ENCODE measurements around the gene TMEM131L.
A peak's percentile ranks its signal among the peaks of the same experiment; 100 is the strongest.
"Not testable (repeated sequence)": the region's sequence is repeated elsewhere in the genome, so short reads cannot be mapped to it uniquely, and the experiment has no call there.

TMEM131L gene

DNA sequence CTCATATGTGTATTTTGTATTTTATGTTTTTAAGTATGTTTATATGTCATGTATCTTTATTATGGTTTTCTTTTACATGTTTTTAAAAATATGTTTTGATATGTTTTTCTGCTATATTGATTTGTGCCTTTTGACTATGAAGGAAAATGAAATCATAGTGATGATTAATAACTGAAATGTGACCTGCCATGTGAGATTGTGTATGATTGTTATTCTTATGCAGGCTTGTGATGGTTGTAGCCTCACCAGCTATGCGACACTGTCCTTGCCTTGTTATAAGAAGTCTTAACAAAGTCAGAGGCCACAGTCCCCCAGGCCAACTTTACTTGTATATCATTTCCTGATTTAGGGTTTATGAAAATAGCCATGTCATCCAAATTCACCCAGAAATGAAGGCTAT is 83.2 kb downstream of the TMEM131L start:
- no peak for DNase-seq

DNA sequence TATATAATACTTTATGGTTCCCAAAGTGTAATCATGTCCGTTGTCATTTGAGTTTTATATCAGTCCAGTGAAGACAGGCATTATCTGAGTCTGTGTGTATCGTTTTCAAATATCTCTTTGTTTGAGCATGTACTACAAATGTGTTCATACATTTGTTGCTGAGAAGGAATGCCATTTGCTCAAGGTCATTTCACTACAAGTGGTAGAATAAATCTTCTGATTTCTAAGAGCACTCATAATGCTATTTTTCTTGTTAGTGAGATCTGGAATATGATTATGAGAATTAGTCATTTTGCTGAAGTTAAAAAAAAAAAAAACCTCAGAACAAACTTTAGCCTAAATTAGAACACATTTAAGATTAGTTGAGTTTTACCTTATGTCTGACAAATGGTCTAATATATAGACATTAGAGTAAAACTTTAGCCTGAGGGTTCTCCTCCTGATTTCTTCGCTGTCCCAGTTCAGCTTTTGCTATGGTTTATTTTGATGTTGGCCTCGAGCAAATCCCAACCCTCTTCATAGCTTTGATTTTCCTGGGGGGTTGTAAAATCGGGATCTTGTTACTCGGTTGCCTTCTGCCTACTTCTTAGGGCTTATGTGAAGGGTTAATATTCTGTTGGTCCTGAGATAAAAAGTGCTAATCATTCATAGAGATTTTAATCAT is 87.1 kb downstream of the TMEM131L start:
- DNase-seq: no peak

DNA sequence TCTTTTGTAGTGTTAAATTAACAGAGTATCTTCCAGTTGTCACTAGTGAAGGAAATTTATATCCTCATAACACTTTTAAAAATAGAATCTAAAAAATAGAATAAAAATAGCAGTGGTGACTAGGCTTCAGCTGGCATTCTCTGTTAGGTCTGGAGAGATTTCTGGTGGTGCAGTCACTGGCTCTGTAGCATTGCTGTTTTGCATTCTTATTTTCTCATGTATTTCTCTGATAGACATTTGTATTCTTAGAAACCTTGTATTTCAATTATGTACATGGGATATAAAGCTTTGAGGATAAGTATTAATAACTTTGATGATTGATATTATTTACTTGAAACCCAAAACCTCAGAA is 87.6 kb downstream of the TMEM131L start:
- no peak for DNase-seq

DNA sequence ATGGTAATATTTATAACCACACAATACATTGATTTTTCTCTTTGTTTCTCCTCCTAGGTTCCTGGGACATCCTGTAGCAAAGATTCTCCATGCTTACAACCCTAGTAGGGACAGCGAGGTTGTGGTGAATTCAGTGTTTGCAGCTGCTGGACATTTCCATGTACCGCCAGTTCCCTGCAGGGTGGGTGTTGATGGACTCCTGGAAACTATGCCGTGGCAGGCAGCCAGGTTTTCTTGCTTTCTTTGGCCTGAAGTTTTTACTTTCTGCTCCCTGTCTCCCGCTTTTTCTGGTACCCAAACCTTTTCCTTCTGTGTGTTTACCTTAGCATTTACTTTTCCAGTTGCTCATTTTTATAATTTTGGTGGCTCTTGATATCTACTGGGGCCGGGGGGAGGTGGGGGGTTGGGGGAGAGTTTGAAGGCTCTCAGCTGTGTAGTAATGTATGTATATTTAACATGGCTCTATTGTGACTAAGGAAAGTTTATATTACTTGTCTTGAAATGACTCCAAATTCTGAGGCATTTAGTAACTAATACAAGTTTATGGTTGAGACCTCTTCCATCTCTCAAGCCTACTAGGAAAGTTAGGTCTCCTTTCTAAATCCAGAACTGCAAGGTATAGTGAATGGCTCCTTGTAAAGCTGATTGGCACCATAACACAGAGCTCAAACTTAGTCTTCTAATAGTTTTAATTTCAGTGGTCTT is 89.7 kb downstream of the TMEM131L start:
- DNase-seq: no peak

DNA sequence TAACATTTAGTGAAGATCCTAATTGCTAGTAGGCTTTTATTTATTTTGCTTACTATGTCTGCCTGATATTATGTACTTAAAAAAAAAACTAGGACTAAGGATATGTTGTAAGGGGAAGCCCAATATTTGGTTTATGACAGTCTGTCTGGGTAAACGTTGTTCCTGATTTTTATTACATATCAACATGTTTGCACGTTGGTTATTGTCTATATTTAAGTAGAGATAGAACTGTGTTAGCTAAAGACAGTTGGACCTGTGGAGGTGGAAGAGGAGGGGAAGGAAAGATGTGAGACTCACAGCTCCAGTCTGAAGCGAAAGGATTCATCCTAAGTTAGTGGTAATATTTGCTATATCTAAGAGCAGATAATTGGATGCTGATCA is 90.3 kb downstream of the TMEM131L start:
- no peak for DNase-seq

DNA sequence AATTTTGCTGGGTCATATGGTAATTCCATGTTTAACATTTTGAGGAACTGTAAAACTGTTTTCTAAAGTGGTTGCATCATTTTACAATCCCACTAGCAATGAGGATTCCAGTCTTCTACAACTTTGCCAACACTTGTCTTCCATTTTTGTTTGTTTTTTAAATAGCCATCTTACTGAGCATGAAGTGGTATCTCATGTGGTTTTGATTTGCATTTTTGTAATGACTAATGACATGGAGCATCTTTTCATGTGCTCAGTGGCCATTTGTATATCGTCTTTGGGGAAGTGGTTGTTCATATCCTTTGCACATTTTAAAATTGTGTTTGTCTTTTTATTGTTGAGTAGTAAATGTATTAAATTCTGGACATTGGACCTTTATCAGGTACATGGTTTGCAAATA is 94.7 kb downstream of the TMEM131L start:
- no peak for DNase-seq

DNA sequence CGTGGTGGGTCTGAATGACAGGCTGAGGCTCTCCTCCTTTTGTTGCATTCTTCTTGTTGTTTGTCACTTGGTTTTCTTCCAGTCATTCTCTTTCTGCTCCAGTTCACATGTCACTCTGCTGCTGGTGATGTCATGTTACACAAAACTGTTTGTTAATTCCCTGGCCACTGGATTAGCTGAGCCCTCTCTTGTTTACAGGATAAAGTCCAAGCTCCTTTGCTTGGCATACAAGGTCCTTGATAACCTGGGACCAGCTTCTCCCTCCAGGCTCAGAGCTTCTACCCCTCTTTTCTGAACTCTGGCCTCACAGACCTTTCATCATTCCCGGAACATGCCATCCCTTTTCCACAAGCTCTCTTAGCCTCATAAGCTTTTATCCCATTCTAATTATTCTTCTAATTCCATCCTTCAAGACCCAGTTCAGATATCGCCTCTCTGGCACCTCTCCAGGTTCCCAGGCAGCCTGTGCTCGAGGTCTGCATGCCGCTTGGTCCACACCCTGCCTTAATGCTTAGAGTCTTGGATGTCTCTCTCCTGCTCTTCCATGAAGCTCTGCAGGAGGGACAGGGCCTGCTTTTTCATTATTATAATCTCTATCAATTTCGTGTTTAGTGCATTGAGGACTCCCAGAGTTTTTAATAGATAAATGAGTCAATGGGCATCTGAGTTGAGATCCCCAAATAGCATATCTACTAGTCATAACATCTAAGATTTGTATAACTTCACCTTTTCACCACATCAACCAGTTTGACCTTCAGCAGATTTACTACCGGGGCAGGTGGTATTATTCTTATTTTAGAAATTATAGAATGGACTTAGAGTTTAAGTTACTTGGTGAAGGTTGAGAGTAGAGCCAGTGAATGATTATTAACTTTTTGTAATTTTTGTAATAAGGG is 98.7 kb downstream of the TMEM131L start:
- no peak for DNase-seq

DNA sequence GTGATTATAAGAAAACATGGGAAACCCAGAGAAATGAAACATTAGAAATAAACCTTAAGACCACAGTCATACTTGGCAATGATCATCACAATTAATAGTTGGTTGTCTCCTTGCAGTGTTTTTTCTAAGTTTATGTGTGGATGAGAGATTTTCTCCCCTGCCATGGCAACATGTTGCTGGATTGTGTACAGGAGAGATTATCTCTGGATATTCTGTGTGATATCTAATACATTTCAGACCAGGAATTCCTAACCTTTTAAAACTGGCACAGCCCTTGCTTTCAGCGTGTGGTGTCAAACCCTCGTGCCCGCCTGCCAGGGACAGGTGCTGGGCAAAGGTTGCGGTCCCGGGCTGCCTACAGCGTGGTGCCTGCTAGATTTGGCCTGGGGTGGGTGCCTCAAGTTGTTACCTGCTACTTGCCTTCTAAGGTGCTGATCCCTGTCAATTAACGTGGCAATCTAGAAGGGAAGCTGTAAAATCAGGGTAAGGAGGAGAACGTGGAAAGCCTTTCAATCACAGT is 100.5 kb downstream of the TMEM131L start:
- DNase-seq: no peak

DNA sequence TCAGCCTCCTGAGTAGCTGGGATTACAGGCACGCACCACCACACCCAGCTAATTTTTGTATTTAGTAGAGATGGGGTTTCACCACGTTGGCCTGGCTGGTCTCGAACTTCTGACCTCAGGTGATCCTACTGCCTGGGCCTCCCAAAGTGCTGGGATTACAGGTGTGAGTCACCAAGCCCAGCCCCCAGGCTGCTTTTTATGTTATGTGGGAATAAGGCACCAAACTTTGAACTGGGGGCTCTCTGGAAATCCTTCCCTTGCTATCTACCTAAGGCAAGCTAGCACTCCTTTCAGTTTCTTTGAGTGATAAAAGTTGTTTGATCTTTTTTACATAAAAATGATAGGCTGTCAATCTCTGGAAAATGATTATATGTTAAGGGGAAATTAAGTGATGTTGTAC is 101.5 kb downstream of the TMEM131L start:
- not testable (repeated sequence) for DNase-seq

DNA sequence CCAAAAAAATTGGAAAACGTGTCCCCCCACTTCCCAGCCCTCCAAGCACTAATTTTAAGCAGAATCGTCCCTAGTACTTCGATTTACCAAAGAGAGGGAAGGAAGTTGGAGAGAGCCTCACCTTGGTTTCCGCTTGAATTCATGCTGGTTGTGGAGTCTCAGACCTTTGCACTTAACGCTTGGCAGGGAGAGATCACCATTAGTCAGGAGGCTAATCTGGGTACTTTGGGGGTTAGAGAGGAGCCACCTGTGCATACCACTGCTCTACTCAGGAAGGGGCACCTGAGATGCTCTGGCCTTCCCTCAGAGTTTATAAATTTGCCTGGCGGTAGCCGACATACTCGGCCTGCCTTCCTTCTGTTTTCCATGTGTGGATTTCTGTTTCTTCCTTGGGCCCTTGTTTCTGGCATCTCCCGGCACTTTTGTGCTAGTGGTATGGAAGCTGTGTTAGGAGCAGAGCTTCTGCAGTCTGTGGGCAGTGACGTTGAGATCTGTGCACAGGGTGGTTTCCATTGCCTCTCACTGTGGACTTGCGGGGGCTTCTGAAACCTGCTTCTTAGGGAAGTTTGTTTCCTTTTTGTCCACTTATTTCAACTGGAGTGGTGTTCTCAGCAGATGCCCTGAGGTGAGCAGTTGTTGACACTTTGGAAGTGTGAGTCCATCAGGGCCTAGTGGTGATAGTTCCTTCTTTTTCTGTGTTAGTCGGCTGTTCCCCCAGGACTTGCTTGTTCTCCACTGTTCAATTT is 104.2 kb downstream of the TMEM131L start:
- DNase-seq: no peak

DNA sequence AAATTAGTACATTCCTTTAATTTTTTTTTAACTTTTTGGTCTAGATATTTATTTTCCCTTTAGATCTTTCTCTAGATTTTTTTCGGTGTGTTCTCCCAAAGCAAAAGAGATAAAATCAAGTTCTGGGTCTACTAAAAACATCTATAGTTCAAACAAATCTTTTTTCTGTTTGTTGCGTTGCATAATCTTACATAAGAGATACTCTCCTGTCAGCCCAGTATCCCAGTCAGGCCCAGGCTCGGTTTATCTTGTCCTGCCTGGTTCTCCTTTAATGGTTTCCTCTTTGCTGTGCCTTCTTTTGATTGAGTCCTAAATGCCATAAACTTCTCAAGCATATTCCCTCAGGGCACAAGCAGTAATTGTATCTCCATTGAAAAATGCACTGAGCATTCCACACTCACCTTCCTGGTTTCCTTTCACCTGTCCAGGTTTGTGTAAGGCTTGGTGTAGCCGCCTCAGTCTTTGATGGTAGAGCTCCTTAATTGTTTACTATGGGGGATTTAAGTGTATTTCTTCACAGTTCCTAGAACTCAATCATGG is 104.9 kb downstream of the TMEM131L start:
- no peak for DNase-seq

DNA sequence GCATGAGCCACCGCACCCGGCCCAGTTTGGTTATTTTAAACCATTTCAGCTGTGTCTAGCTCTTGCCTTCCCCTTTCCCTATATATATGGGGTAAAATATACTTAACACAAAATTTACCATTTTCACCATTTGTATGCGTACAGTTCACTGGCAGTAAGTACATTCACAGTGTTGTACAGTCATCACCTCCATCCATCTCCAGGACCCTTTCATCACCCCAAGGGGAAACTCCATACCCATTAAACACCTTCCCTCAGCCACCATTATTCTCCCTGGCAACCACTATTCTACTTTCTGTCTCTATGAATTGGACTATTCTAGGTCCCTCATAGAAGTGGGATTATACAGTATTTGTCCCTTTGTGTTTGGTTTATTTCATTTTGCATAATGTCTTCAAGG is 106.4 kb downstream of the TMEM131L start:
- DNase-seq: no peak

DNA sequence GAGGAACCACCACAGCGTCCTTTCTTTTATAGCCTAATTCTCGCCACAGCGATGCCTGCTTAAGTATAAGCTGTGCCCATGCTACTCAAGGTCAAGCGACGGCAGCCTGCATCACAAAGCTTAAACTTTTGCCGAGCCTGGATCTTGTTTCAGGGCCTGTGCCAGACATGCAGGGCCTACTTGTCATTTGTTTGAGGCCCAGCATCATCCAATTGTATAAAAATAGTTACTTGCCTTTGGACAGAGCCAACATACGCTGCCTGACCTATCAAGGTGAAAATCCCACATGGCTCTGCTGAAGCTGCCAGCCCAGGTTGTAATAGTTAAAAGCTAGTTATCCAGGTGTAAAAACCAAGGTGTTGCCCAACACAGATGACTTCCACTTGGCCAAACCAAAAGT is 107.1 kb downstream of the TMEM131L start:
- no peak for DNase-seq

DNA sequence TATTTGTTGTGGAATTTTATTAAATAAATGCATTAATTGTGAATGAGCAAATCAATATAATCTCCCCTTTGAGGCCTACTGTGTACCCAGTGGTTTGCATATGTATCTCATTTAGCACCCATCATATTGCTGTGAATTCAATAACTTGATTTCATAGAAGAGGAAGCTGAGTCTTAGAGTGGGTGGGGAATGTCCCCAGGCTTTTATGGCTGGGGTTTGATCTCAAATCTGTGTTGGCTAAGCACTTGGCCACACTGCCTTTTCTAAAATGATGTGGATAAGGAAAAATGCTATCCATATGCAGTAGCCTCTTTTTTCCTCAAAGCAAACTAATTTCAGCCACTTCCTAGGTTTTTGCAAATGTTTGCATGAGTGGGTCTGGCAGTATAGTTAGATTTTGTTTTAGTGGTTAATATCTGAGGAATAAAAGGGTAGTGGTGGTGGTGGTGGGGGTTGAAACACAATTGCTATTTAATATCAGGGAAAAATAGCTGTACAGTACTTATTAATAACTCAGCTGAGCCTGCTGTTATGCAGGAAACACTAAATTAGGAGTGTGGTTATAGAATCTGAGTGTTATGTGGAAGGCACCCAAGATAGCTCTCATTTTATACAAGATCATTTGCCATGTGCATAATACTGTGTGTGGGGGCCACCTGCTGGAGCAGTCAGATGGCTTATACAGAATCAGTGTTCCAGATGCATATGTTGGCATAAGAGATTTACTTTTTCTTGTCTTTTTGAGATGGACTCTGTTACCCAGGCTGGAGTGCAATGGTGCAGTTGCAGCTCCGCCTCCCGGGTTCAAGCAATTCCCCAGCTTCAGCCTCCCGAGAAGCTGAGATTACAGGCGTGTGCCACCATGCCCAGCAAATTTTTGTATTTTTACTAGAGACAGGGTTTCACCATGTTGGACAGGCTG is 108.0 kb downstream of the TMEM131L start:
- peak; percentile 50 to 62 for DNase-seq

DNA sequence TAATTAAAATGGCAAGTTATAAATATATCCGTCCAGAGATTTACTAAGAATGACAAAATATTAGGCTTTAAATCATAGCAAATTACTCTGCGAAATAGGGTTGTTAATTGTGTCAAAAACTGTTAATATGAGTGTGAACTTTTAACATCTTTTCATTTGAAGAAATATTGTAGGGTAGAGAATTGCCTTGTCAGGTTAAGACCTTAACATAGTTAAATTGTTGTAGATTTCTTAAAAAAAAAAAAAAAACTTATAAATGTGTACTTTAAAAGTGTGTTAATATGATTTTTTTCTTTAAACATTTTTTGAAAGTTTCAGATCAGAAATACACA is 110.2 kb downstream of the TMEM131L start:
- no peak for DNase-seq

DNA sequence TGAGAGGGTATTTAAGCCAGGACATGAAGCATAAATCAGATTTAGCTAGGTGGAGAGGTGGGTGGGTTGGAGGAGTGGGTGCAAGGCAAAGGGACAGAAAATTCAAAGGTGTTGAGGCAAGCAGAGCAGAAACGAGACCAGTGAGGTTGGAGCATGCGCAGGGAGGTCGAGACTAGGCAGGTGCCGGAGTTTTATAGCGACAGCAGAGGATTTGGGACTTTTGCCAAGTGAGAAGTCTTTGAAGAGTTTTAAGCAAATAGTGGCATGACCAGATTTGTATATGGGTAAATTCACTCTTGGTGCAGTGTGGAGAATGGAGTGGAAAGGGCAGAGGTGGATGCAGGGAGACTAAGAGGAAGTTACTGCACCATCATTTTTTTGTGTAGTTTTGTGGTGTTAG is 110.9 kb downstream of the TMEM131L start:
- DNase-seq: no peak

DNA sequence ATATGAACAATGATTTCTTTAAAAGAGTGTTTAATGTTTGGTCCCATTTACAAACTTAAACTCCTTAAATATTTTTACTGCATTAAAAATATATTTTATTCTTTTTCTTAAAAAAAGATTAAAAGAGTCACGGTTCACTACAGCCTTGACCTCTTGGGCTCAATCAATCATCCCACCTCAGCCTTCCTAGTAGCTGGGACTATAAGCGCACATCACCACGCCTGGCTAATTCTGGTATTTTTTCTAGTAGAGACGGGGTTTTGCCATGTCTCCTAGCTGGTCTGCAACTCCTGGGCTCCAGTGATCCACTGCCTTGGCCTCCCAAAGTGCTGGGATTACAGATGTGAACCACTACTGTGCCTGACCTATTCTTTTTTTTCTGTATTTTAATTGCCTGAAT is 113.2 kb downstream of the TMEM131L start:
- DNase-seq: no peak

DNA sequence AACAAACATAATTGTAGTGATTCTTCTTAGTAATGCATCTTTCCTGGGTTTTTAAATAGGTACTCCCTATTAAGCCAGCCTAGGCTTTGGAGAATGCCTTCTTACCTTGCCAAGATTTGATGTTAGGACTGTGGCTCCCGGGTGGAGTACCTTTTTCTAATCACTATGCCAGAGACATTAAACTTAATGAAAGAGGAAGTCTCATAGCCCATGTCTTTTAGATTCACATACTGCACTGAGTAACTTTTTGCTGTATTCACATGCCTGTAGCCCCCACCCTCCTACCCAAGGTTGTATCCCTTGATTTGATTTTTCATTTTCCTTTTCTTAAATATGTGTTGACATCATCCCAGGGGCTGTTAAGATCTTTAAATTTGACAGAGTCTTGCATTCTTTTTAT is 113.7 kb downstream of the TMEM131L start:
- DNase-seq: no peak

DNA sequence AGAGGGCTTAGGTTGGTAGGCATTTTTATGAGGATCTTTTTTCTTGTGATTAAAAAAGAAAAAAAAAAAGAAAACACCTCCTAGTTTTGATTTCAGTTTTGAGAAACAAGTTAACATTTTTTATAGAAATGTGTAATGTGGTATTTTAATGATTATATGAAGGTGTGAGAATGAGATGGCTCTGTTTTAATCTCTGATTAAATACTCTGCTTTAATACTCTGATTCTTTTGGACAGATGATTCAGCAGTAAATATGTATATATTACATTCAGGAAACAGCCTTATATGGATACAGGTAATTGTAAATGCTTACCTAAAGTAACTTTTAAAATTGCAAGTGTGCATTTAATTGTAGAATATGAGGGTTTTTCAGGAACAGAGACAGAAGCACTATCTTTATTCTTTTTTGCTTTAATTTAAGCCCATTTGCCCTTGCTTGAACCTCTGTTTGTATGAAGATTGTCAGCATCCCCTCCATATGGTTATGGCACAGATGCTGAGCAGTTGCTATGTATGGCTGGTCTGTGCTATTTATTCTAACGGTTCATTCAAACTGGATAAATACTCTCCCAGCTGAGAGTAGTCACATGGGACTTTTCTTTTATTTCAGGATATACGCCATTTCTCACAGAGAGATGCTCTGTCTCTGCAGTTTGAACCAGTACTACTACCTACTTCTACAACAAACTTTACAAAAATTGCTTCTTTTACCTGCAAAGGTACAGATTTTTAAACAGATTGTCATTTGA is 117.0 kb downstream of the TMEM131L start:
- no peak for DNase-seq

DNA sequence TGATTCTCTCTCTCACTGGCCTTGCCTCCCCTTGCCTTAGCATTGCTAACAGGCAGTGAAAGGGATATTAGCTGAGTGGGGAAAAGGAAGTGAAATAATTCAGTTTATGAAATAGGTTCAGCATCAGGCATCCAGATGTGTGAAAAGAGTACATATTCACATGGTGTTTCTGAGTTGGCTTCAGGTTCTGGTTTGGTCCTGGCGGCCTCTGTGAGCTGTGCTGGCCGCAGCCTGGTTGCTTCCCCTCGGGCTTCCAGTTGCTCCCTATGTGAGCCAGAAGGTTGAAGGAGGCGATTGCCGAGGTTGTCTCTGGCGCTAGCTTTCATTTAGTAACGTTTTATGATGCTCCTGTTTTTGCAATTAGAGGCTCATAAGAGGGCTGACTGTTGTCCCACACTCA is 118.9 kb downstream of the TMEM131L start:
- DNase-seq: no peak
